GM19463 (cell line): ENCODE results near the gene PPP1R1A.

Experiments used
- ATAC-seq: cut with Tn5 transposase; IDR thresholded peaks from one replicate; pipeline ENCODE4 v1.9.1; 2021; ENCODE audit warnings: mild to moderate bottlenecking, moderate library complexity; ENCODE audit not compliant: unreplicated experiment

The PPP1R1A gene

GRCh38 chr12:54538136-54538700 lies 50.2 kb downstream of the PPP1R1A start:
- ATAC-seq: no peak

- ATAC-seq: no peak
Measured at GRCh38 chr12:54535474-54535873, 53.0 kb downstream of the PPP1R1A start.

GRCh38 chr12:54529581-54529980 lies 58.9 kb downstream of the PPP1R1A start:
- no peak for ATAC-seq
